PC-9 (cell line): Measurements from ENCODE around the gene PTER.

Experiments
- CTCF ChIP-seq: fragments of 200-600 bp; sonication (generic); conservative IDR thresholded peaks from 2 replicates; pipeline ENCODE4 v1.6.1; 2017; ENCODE audit warnings: mixed run types, antibody characterized with exemption, mild to moderate bottlenecking, moderate library complexity
- EZH2 ChIP-seq: fragments of 200-600 bp; sonication (generic); IDR thresholded peaks from 2 replicates; pipeline ENCODE4 v1.8.0; 2017; ENCODE audit warnings: antibody characterized with exemption, low read depth

GRCh38 chr10:16441173-16441840, 4.5 kb downstream of the PTER start:
- no peak for TF ChIP-seq CTCF
- no peak for TF ChIP-seq EZH2
